Esophagus squamous epithelium (tissue), 4 donors: ENCODE measurements around the gene GABRR1.

Experiments
- POLR2A ChIP-seq, 4 donors: fragments of 450-650 bp; IDR thresholded peaks; one replicate each; pipeline ENCODE4 v1.6.1; 2017; ENCODE audit warnings: antibody characterized with exemption in 4 of 4, mild to moderate bottlenecking in 4 of 4, moderate library complexity in 3 of 4
- TF ChIP-seq, protein P1 (sequence below), 6 experiments: fragments of 450-650 bp in 4 of 6; fragments of 200-600 bp in 2 of 6; sonication (generic) in 2 of 6; IDR thresholded peaks; one replicate each; pipeline ENCODE4 v1.5.1; 2016 to 2019; ENCODE audit warnings: antibody characterized with exemption in 6 of 6, mild to moderate bottlenecking in 4 of 6, moderate library complexity in 4 of 6

DNA sequence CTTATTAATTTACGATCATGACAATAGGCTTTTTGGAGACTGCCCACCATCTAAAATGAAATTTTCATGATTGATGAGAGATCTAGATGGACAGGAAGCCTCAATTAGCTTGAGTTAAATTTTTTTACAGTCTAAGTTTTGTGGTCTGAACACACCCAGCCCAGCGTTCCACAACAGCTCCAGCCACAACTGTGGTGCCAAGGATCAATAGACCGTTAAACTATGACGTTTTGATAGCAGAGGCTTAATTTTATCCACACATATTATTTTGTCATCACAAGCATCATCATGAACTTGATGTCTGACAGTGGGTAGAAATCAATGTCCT, 5.5 kb upstream of the GABRR1 start:
- no peak for TF ChIP-seq POLR2A (IDR thresholded peaks at IDR 0.05)
- TF ChIP-seq, protein P1, sequence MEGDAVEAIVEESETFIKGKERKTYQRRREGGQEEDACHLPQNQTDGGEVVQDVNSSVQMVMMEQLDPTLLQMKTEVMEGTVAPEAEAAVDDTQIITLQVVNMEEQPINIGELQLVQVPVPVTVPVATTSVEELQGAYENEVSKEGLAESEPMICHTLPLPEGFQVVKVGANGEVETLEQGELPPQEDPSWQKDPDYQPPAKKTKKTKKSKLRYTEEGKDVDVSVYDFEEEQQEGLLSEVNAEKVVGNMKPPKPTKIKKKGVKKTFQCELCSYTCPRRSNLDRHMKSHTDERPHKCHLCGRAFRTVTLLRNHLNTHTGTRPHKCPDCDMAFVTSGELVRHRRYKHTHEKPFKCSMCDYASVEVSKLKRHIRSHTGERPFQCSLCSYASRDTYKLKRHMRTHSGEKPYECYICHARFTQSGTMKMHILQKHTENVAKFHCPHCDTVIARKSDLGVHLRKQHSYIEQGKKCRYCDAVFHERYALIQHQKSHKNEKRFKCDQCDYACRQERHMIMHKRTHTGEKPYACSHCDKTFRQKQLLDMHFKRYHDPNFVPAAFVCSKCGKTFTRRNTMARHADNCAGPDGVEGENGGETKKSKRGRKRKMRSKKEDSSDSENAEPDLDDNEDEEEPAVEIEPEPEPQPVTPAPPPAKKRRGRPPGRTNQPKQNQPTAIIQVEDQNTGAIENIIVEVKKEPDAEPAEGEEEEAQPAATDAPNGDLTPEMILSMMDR (IDR thresholded peaks at IDR 0.05): no peak
